Stimulated activated CD4-positive, alpha-beta T cell treated with anti-CD3 and anti-CD28 coated beads, Interleukin-4, amount 100 ng/mL, for 1 hour (primary cell): ENCODE measurements around the gene MMP10.

Experiments
- DNase-seq: peaks from one replicate; pipeline ENCODE4 v3.0.0-alpha.2; 2020

Gene MMP10

GRCh38 chr11:102780491-102780918 lies at the start of gene MMP10:
TSS of gene MMP10 (minus strand) at chr11:102780628. CDS start at chr11:102780591, 37 bp downstream.
- no peak for DNase-seq

- DNase-seq = no peak
Measured at GRCh38 chr11:102829316-102830000, 49.0 kb upstream of the MMP10 start.

GRCh38 chr11:102824556-102824955 lies 44.1 kb upstream of the MMP10 start:
- no peak for DNase-seq

- DNase-seq = no peak
Measured at GRCh38 chr11:102819491-102819890, 39.1 kb upstream of the MMP10 start.

- no peak for DNase-seq
Measured at GRCh38 chr11:102813484-102813883, 33.1 kb upstream of the MMP10 start.

GRCh38 chr11:102812188-102812587 lies 31.8 kb upstream of the MMP10 start:
- DNase-seq = no peak

GRCh38 chr11:102810950-102811660 lies 30.7 kb upstream of the MMP10 start:
- no peak for DNase-seq

- DNase-seq = no peak
Measured at GRCh38 chr11:102809971-102810370, 29.5 kb upstream of the MMP10 start.

GRCh38 chr11:102807921-102808320 lies 27.5 kb upstream of the MMP10 start:
- DNase-seq = no peak

GRCh38 chr11:102806296-102806695 lies 25.9 kb upstream of the MMP10 start:
- DNase-seq = no peak

- no peak for DNase-seq
Measured at GRCh38 chr11:102802341-102802740, 21.9 kb upstream of the MMP10 start.

- no peak for DNase-seq
Measured at GRCh38 chr11:102800767-102801166, 20.3 kb upstream of the MMP10 start.

GRCh38 chr11:102799681-102800340 lies 19.4 kb upstream of the MMP10 start:
- DNase-seq = no peak

- no peak for DNase-seq
Measured at GRCh38 chr11:102798012-102798746, 17.8 kb upstream of the MMP10 start, which contains the start of gene MMP1. TSS of gene MMP1 (minus strand) at chr11:102798160. CDS start at chr11:102798092, 68 bp downstream.

GRCh38 chr11:102794382-102794781 lies 14.0 kb upstream of the MMP10 start:
- peak; percentile 3 for DNase-seq

- DNase-seq = no peak
Measured at GRCh38 chr11:102793677-102794290, 13.4 kb upstream of the MMP10 start.

- DNase-seq = no peak
Measured at GRCh38 chr11:102792604-102793003, 12.2 kb upstream of the MMP10 start.

GRCh38 chr11:102791271-102792036 lies 11.0 kb upstream of the MMP10 start:
- no peak for DNase-seq

GRCh38 chr11:102788334-102788995 lies 8.0 kb upstream of the MMP10 start:
- DNase-seq = no peak

- DNase-seq = no peak
Measured at GRCh38 chr11:102784380-102784779, 4.0 kb upstream of the MMP10 start.

- no peak for DNase-seq
Measured at GRCh38 chr11:102783720-102784119, 3.3 kb upstream of the MMP10 start.
